Thyroid gland (tissue), 4 donors: Measurements from ENCODE around the gene IL4I1. TPM values are rescaled to one million over a fixed set of nuclear protein-coding genes. Genes with fewer than 3 reads are reported as not detected.
A peak's percentile ranks its signal among the peaks of the same experiment; 100 is the strongest.

Experiments used
- DNase-seq, 2 donors: peaks; one replicate each; pipeline ENCODE4 v3.0.0-alpha.2; 2019
- H3K27ac ChIP-seq, 3 donors: fragments of 200-600 bp; sonication (generic); 1 replicate in 2 of 3; 2 replicates in 1 of 3; pipeline ENCODE4 v1.5.1; 2016 to 2019; ENCODE audit warnings: mild to moderate bottlenecking in 1 of 3, moderate library complexity in 1 of 3
- H3K27me3 ChIP-seq: fragments of 200-600 bp; sonication (generic); one replicate; pipeline ENCODE4 v1.5.1; 2019
- H3K36me3 ChIP-seq, 2 donors: fragments of 200-600 bp; sonication (generic); one replicate each; pipeline ENCODE4 v1.5.1; 2016 to 2019
- H3K4me1 ChIP-seq, 2 donors: fragments of 200-600 bp; sonication (generic); one replicate each; pipeline ENCODE4 v1.5.1; 2017 to 2019
- H3K4me3 ChIP-seq, 3 donors: fragments of 200-600 bp; sonication (generic); replicated peaks in 1 of 3; 1 replicate in 2 of 3; 2 replicates in 1 of 3; pipeline ENCODE4 v1.5.1; 2016; ENCODE audit warnings: mild to moderate bottlenecking in 1 of 3
- H3K9me3 ChIP-seq: fragments of 200-600 bp; sonication (generic); one replicate; pipeline ENCODE4 v1.5.1; 2017
- POLR2A ChIP-seq, 2 donors: fragments of 450-650 bp; IDR thresholded peaks; one replicate each; pipeline ENCODE4 v1.6.1; 2017; ENCODE audit warnings: antibody characterized with exemption in 2 of 2, mild to moderate bottlenecking in 2 of 2, moderate library complexity in 1 of 2
- WGBS, 2 donors: methylation state at CpG; one replicate each; pipeline ENCODE4 v1.1.5; 2017; 5-methylcytosine and 5-hydroxymethylcytosine counted together
- intact Hi-C: fragments of 100-400 bp; cut with DNase I; formaldehyde crosslinking; loops from one replicate; pipeline ENCODE4 v1.15.1; 2023
- total RNA-seq, 4 donors: library from RNA; depleted of rRNA; stranded (reverse); fragments of >200 nt; gene quantifications; one replicate each; pipeline ENCODE4 v1.2.3, GENCODE V29; 2016
- TF ChIP-seq, protein P1 (sequence below), 6 experiments: fragments of 200-600 bp in 3 of 6; fragments of 450-650 bp in 3 of 6; sonication (generic) in 3 of 6; IDR thresholded peaks; one replicate each; pipeline ENCODE4 v1.5.1; 2016 to 2019; ENCODE audit warnings: antibody characterized with exemption in 6 of 6, mild to moderate bottlenecking in 2 of 6, inconsistent platforms in 1 of 6, moderate library complexity in 1 of 6

Gene IL4I1
- total RNA-seq, 4 donors from 2014 or later: 0.83 TPM; not detected in 3

DNA sequence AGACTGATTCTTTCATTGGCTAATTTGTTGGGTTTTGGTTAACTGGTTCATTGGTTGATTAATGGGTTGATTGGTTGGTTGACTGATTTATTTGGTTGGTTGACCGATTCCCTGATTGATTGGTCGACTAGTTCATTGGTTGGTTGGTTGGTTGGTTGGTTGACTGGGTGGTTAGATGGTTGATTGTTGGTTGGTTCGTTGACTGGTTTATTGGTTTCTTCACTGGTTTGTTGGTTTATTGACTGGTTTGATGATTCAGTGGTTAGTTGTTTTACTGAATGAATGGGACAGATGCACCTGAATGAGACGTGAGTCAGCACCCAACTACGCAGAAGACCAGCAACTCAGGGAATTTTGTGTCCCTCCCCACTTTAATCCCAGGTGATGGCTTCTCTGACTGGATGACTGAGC, 35.4 kb upstream of the IL4I1 start:
- intact Hi-C loops: no loop called here
- peaks cover 0 to 20% of the 10 kb centered on the region in 2 donors for H3K4me1 ChIP-seq

DNA sequence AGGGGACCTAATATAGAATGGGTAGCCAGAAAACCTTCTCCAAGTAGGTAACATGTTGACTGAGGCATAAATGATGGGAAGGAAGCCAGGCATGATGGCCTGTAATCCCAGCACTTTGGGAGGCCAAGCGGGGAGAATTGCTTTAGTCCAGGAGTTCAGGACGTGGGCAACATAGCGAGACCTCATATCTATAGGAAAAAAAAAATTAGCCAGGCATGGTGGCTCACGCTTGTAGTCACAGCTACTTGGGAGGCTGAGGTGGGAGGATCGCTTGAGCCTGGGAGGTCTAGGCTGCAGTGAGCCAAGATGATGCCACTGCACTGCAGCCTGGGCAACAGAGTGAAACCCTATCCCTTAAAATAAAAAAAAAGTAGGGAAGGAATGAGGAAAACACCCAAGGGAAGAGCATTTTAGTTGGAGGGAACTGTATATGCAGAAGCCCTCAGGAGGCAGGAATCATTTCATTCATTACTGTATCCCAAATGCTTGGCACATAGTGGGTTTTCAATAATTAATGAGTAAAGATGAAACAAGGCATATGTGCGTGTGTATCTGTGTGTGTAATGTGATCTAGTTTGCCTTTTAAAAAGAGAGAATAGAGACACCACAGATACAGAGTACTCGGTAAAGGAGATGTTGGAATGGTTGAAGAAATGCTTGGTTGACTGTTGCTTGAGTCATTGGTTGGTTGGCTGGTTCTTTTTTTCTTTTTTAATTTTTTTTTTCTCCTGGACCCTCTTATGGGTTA, 34.8 kb upstream of the IL4I1 start:
- peaks cover 0 to 20% of the 10 kb centered on the region in 2 donors for H3K4me1 ChIP-seq
- TF ChIP-seq, protein P1, sequence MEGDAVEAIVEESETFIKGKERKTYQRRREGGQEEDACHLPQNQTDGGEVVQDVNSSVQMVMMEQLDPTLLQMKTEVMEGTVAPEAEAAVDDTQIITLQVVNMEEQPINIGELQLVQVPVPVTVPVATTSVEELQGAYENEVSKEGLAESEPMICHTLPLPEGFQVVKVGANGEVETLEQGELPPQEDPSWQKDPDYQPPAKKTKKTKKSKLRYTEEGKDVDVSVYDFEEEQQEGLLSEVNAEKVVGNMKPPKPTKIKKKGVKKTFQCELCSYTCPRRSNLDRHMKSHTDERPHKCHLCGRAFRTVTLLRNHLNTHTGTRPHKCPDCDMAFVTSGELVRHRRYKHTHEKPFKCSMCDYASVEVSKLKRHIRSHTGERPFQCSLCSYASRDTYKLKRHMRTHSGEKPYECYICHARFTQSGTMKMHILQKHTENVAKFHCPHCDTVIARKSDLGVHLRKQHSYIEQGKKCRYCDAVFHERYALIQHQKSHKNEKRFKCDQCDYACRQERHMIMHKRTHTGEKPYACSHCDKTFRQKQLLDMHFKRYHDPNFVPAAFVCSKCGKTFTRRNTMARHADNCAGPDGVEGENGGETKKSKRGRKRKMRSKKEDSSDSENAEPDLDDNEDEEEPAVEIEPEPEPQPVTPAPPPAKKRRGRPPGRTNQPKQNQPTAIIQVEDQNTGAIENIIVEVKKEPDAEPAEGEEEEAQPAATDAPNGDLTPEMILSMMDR (IDR thresholded peaks at IDR 0.05): no peak
- TF ChIP-seq POLR2A (IDR thresholded peaks at IDR 0.05): no peak
- DNase-seq: no peak
- H3K27me3 ChIP-seq: no peaks in the 10 kb centered on the region
- H3K9me3 ChIP-seq: no peaks in the 10 kb centered on the region
- no peak overlapping the region for H3K4me3 ChIP-seq
- H3K27ac ChIP-seq: no peak overlapping the region
- no peaks in the 10 kb centered on the region for H3K36me3 ChIP-seq
- WGBS, 2 donors: 93 to 95% methylated on average over 7 of the region's 7 CpGs
- intact Hi-C loops: no loop called here

More for the DNA sequence above, 35.4 kb upstream of the IL4I1 start:
- no peak overlapping the region for H3K27ac ChIP-seq
- no peaks in the 10 kb centered on the region for H3K27me3 ChIP-seq
- TF ChIP-seq POLR2A (IDR thresholded peaks at IDR 0.05): no peak
- TF ChIP-seq, protein P1 (IDR thresholded peaks at IDR 0.05): no peak
- DNase-seq: no peak
- H3K36me3 ChIP-seq: no peaks in the 10 kb centered on the region
- 94 to 95% methylated on average over 5 of the region's 5 CpGs for WGBS, 2 donors
- no peaks in the 10 kb centered on the region for H3K9me3 ChIP-seq
- no peak overlapping the region for H3K4me3 ChIP-seq

DNA sequence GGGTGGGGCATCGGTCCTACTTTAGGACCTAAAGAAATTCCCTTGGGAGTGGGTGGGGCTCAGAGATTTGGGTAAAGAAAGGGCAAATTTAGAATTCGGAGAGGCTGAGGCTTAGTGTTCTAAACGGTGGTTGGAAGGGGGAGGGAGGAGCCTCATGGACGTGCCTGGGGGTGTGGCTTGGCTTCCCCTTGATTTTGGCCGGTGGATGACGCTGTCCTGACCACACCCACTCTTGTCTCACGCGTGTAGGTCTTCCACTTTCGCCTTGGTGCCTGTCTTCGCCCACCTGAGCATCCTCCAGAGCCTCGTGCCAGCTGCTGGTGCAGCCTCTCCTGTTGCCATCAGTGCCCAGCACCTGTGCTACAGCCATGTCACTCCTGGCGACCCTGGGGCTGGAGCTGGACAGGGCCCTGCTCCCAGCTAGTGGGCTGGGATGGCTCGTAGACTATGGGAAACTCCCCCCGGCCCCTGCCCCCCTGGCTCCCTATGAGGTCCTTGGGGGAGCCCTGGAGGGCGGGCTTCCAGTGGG, 33.9 kb upstream of the IL4I1 start:
- H3K9me3 ChIP-seq: no peaks in the 10 kb centered on the region
- H3K4me1 ChIP-seq: peaks cover 0 to 20% of the 10 kb centered on the region in 2 donors
- WGBS, 2 donors: 52 to 53% methylated on average over 15 of the region's 15 CpGs
- H3K27me3 ChIP-seq: no peaks in the 10 kb centered on the region
- H3K27ac ChIP-seq: no peak overlapping the region
- no peak for TF ChIP-seq POLR2A (IDR thresholded peaks at IDR 0.05)
- TF ChIP-seq, protein P1 (IDR thresholded peaks at IDR 0.05): no peak
- DNase-seq: peak in 1 of 2 donors; percentile 13
- no peaks in the 10 kb centered on the region for H3K36me3 ChIP-seq
- no peak overlapping the region for H3K4me3 ChIP-seq
- intact Hi-C loops: no loop called here

DNA sequence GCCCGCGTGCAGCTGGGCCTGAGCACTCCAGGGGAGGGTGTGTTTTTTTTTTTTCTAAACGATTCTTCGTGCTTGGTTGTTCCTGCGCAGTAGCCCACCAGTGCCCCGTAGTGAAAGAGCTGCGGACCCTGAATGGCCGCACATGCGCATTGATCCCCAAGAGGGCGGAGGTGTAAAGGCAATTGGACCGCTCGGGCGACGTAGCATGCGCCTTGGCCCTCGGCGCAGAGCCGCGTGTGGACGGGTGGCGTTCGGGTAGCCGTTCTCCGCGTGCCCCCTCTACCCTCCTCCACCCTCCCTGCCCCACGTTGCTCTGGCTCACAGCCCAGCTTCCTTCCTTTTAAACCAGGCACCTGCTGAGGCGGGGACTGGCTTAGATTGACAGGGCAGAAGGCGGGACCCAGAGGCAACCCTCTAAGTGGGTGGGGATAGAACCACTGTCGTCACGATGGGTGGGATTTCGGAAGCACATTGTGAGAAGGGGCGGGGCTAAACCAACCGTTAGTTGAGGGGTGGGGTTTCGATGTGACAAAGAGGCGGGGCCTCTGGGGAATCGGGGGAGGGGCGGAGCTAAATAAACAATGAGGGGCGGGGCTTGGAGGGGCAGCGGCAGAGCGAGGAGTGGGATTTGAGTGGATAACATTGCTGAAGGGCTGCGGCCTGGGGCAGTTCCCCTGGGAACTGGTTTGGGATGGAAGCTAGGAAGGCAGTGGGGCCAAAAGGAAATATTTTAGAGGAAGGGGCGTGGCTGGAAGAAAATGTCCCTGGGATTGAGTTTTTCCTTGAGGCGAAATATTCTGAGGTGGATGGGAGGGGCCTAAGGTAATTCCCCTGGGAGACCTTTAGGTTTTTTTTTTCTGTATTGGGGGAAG, 33.2 kb upstream of the IL4I1 start:
- H3K27ac ChIP-seq: peak overlapping the region; percentile 72 to 91 (median 89)
- no peaks in the 10 kb centered on the region for H3K36me3 ChIP-seq
- DNase-seq: peak; percentile 87 to 89
- 4% methylated on average over 30 to 42 of the region's 43 CpGs for WGBS, 2 donors
- no peaks in the 10 kb centered on the region for H3K9me3 ChIP-seq
- peaks cover 0 to 20% of the 10 kb centered on the region in 2 donors for H3K4me1 ChIP-seq
- no peaks in the 10 kb centered on the region for H3K27me3 ChIP-seq
- H3K4me3 ChIP-seq: peak overlapping the region in 2 of 3 donors; percentile 73 to 86
- intact Hi-C loops: no loop called here
- TF ChIP-seq, protein P1 (IDR thresholded peaks at IDR 0.05): peak in 2 of 6 experiments; percentile 16 to 24
- peak in 1 of 2 donors; percentile 46 for TF ChIP-seq POLR2A (IDR thresholded peaks at IDR 0.05)
